Muscle of leg (tissue), 11 donors: ENCODE measurements around the gene KDM3B. TPM values are rescaled to one million over a fixed set of nuclear protein-coding genes. Genes with fewer than 3 reads are reported as not detected.

Source experiments
- DNase-seq: peaks from one replicate; pipeline ENCODE4 v3.0.0; 2013
- H3K27ac ChIP-seq: one replicate; pipeline ENCODE4 v1.5.1; 2013; ENCODE audit warnings: mild to moderate bottlenecking, low read length, control low read depth
- H3K27me3 ChIP-seq: one replicate; pipeline ENCODE4 v1.6.1; 2013; ENCODE audit warnings: low read length; ENCODE audit not compliant: control insufficient read depth, insufficient read depth
- H3K36me3 ChIP-seq: one replicate; pipeline ENCODE4 v1.6.1; 2013; ENCODE audit warnings: low read length; ENCODE audit not compliant: control insufficient read depth, insufficient read depth
- H3K4me1 ChIP-seq: one replicate; pipeline ENCODE4 v1.6.1; 2013; ENCODE audit warnings: low read length; ENCODE audit not compliant: control insufficient read depth, insufficient read depth
- H3K4me3 ChIP-seq: one replicate; pipeline ENCODE4 v1.5.1; 2013; ENCODE audit warnings: low read length, control low read depth
- H3K9me3 ChIP-seq: replicated peaks from 2 replicates; pipeline ENCODE4 v1.6.1; 2013; ENCODE audit warnings: low read depth, low read length; ENCODE audit not compliant: control insufficient read depth
- WGBS: methylation state at CpG from one replicate; pipeline ENCODE4 v1.1.5; 2013; ENCODE audit warnings: missing lambda C conversion rate; ENCODE audit not compliant: insufficient coverage; 5-methylcytosine and 5-hydroxymethylcytosine counted together
- polyA plus RNA-seq, 8 donors: library from polyadenylated mRNA; unstranded; fragments of 120-200 nt; gene quantifications; one replicate each; pipeline versions ENCODE4 v1.2.1 to v1.2.3, GENCODE V29; 2013; ENCODE audit warnings: inconsistent platforms in 1 of 8, low replicate concordance in 1 of 8; ENCODE audit not compliant: insufficient read length in 8 of 8, insufficient read depth in 1 of 8
- total RNA-seq: library from RNA; stranded (reverse); fragments of 120-200 nt; gene quantifications from one replicate; pipeline ENCODE4 v1.2.4, GENCODE V29; 2013

KDM3B gene
- total and polyA plus RNA-seq, 9 donors: 44.0 to 65.9 (median 55.1) TPM

- Histone ChIP-seq H3K9me3 (no peaks in the 10 kb centered on the region), H3K4me3 (peak overlapping the region; percentile 81), H3K36me3 (peaks cover 21% of the 10 kb centered on the region), H3K27ac (peak overlapping the region; percentile 100), H3K27me3 (peaks cover 17% of the 10 kb centered on the region), H3K4me1 (peaks cover 40% of the 10 kb centered on the region)
- DNase-seq: peak; percentile 100
- WGBS: under 1% methylated on average over 62 of the region's 64 CpGs
Observed at GRCh38 chr5:138464388-138465260, 112.1 kb downstream of the KDM3B start.

- DNase-seq: peak; percentile 98
- H3K27ac ChIP-seq: peak within 1 kb of the TSS; percentile 100
- H3K4me3 ChIP-seq: peak within 1 kb of the TSS; percentile 81
- H3K4me1 ChIP-seq: peaks cover 40% of the 10 kb centered on the region
- peaks cover 21% of the 10 kb centered on the region for H3K36me3 ChIP-seq
- H3K9me3 ChIP-seq: no peaks in the 10 kb centered on the region
- peaks cover 17% of the 10 kb centered on the region for H3K27me3 ChIP-seq
- under 1% methylated on average over 76 of the region's 85 CpGs for WGBS
Observed at GRCh38 chr5:138465261-138466124, 113.0 kb downstream of the KDM3B start, which contains the start of gene EGR1. Gene EGR1, plus strand, starts transcription at chr5:138465479. Its CDS starts 283 bp downstream, at chr5:138465762.

GRCh38 chr5:138466125-138466899, 113.8 kb downstream of the KDM3B start:
- H3K9me3 ChIP-seq: no peaks in the 10 kb centered on the region
- no peak overlapping the region for H3K27ac ChIP-seq
- peaks cover 40% of the 10 kb centered on the region for H3K4me1 ChIP-seq
- H3K4me3 ChIP-seq: peak overlapping the region; percentile 81
- 6% methylated on average over 29 of the region's 39 CpGs for WGBS
- peaks cover 17% of the 10 kb centered on the region for H3K27me3 ChIP-seq
- H3K36me3 ChIP-seq: peaks cover 21% of the 10 kb centered on the region
- peak; percentile 36 for DNase-seq

- 71% methylated on average over 37 of the region's 45 CpGs for WGBS
Observed at GRCh38 chr5:138466900-138467710, 114.6 kb downstream of the KDM3B start.

GRCh38 chr5:138467711-138468132, 115.2 kb downstream of the KDM3B start:
- Histone ChIP-seq H3K9me3 (no peaks in the 10 kb centered on the region), H3K27me3 (peaks cover 17% of the 10 kb centered on the region), H3K4me3 (peak overlapping the region; percentile 81), H3K36me3 (peaks cover 21% of the 10 kb centered on the region), H3K27ac (no peak overlapping the region), H3K4me1 (peaks cover 40% of the 10 kb centered on the region)
- no peak for DNase-seq
- WGBS: 80% methylated on average over 10 of the region's 14 CpGs

More at GRCh38 chr5:138466900-138467710, 114.6 kb downstream of the KDM3B start:
- Histone ChIP-seq H3K27ac (no peak overlapping the region), H3K9me3 (no peaks in the 10 kb centered on the region), H3K4me3 (peak overlapping the region; percentile 81), H3K27me3 (peaks cover 17% of the 10 kb centered on the region), H3K36me3 (peaks cover 21% of the 10 kb centered on the region), H3K4me1 (peaks cover 40% of the 10 kb centered on the region)
- no peak for DNase-seq

- Histone ChIP-seq H3K9me3 (no peaks in the 10 kb centered on the region), H3K36me3 (peaks cover 21% of the 10 kb centered on the region), H3K27ac (no peak overlapping the region), H3K4me3 (peak overlapping the region; percentile 81), H3K4me1 (peaks cover 35% of the 10 kb centered on the region), H3K27me3 (peaks cover 17% of the 10 kb centered on the region)
- WGBS: 100% methylated on average over 1 of the region's 7 CpGs
- DNase-seq: peak; percentile 73
Observed at GRCh38 chr5:138468133-138468965, 115.9 kb downstream of the KDM3B start.

- peaks cover 30% of the 10 kb centered on the region for H3K4me1 ChIP-seq
- no peak overlapping the region for H3K27ac ChIP-seq
- no peak overlapping the region for H3K4me3 ChIP-seq
- H3K27me3 ChIP-seq: peaks cover 17% of the 10 kb centered on the region
- peaks cover 21% of the 10 kb centered on the region for H3K36me3 ChIP-seq
- no peaks in the 10 kb centered on the region for H3K9me3 ChIP-seq
- DNase-seq: peak; percentile 94
- no CpG with 5 or more reads among the region's 8 CpGs for WGBS
Observed at GRCh38 chr5:138468966-138469539, 116.6 kb downstream of the KDM3B start.

GRCh38 chr5:138469540-138470321, 117.2 kb downstream of the KDM3B start:
- 75% methylated on average over 4 of the region's 8 CpGs for WGBS
- peaks cover 27% of the 10 kb centered on the region for H3K4me1 ChIP-seq
- H3K9me3 ChIP-seq: no peaks in the 10 kb centered on the region
- peak; percentile 98 for DNase-seq
- H3K4me3 ChIP-seq: no peak overlapping the region
- peaks cover 17% of the 10 kb centered on the region for H3K27me3 ChIP-seq
- no peak overlapping the region for H3K27ac ChIP-seq
- H3K36me3 ChIP-seq: peaks cover 21% of the 10 kb centered on the region
